ENCODE measurements around the gene OXNAD1.

The OXNAD1 gene

GRCh38 chr3:16247282-16248061 is 17.5 kb upstream of the OXNAD1 start:
- peak; percentile 68 to 69 for DNase-seq (ENCODE audit: low read depth in 2 of 2)

DNA sequence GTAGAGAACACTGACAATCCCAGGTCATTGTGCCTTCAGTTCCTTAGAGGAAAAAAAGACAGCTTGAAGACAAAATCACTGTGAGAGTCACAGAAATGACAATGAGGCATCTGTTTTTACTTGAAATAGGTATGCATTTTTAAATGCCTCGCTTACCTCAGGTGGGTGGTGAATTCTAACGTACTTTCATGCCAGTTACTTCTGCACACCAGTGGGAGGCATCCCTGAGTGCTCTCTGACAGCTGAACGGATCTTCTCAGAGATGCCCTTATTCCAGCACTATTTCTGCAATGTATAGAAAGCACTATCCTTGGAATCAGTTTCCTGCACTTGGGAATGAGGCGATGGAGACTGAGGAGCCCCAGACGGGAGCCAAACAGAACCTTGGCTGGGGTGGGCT is 16.5 kb upstream of the OXNAD1 start:
- DNase-seq (ENCODE audit: low read depth in 2 of 2), result no peak

DNA sequence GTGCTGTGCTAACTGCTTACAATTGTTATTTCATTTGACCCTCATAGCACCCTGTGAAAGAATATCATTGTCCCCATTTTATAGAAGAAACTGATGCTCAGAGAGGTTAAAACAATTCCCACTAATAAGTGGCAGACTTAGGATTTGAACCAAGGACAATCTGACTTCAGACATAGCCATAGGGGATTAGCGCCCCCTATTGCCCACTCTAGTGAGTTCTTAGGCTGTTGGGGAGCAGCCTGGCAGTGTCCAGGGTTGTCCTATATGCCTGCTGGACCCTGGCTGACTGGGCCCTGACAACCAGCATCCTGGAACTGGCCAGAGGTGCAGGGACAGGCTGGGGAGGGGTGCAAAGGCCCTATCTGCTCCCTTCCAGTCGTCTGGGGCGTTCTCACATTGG is 15.7 kb upstream of the OXNAD1 start:
- DNase-seq (ENCODE audit: low read depth in 2 of 2), result no peak

- DNase-seq (ENCODE audit: low read depth in 2 of 2), result no peak
Measured at GRCh38 chr3:16249886-16250285, 15.1 kb upstream of the OXNAD1 start.

GRCh38 chr3:16251316-16252085 is 13.5 kb upstream of the OXNAD1 start:
- no peak for DNase-seq (ENCODE audit: low read depth in 2 of 2)

DNA sequence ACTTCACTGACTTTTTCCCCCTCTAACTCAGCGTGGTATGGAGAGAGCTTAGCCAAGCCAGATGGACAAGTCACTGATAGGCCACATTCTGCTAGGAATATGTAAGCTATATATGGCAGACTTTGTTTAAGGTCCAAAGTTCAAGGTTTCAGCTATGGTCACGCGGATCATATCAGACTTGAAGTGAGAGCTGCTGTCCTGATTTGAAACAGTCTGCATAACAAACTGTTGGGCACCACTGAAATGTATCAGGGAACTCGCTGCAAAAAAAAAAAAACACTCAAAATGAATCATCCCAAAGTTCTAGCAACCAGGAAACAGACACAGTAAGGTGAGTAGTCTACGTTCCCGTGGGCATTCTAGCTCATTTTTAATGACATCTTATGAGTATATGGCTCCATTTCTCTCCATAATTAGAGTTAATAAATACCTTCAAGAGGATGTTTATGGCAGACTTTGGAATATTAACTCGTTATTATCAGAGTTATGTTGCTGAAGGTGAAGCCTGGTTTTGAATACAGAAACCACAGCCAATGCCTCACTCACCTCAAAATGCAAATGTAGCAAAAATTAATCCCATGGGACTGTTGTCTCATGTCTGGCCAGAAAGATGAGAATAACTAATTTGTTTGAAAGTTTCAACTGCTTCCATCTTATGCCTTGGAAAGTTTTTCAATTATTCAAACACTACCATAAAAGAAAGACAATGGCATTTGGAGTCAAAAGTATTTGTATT is 12.6 kb upstream of the OXNAD1 start:
- DNase-seq (ENCODE audit: low read depth in 2 of 2), result no peak

GRCh38 chr3:16252988-16253387 is 12.0 kb upstream of the OXNAD1 start:
- DNase-seq (ENCODE audit: low read depth in 2 of 2), result no peak

DNA sequence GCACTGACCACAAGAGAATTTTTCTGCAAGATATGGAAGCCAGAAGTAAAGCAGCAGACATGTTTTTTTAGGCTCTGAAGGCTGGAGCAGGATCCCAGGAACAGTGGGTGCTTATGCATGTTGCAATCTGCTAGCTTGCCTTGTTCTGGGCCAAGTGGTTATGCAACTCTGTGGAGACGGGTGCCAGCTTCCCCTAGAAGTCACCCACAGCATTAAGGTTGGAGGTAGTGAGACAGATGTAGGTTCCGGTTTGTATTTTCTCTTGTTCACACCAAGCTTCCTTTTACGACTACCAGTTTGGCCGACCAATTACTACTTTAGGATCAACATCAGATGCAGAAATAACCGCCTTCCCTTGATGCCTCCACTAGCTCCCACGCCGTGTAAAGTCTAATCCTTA is 11.4 kb upstream of the OXNAD1 start:
- no peak for DNase-seq (ENCODE audit: low read depth in 2 of 2)

DNA sequence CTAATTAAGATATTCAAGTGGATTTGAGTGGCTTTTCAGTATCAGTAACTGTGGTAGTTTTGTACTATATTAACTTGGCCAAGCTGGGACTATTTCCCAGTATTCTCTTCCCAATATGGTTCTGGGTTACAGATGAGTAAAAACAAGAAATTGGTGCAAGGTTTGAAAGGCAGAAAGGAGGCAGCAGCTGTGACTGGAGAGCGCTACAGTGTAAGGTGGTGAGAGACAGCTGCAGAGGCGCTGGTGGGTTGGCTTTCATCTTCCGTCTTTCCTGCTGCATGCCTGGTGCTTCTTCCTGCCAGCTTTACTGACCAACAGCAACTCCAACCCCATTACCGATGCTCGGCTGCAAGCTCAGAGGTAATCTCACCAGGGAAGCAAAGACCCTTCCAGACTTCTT is 10.1 kb upstream of the OXNAD1 start:
- no peak for DNase-seq (ENCODE audit: low read depth in 2 of 2)

DNA sequence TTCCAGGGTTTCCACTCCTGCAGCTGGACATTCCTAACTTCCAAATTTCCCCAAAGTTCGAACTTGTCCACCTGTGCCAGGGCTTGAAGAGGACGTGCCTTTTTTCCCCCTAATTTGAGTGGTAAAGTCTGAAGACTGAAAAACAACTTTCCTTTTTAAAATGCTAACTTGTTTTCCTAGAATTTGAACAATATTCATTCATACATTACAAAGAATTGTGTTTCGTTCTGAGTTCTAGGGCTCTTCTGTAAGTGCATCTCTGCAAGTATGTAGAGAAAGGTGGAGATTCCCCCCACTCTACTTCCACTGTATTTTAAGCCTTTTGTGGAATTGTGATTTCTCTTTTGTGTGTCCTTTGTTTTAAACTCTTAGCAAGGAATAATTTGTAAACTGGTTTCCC is 9.7 kb upstream of the OXNAD1 start:
- no peak for DNase-seq (ENCODE audit: low read depth in 2 of 2)

DNA sequence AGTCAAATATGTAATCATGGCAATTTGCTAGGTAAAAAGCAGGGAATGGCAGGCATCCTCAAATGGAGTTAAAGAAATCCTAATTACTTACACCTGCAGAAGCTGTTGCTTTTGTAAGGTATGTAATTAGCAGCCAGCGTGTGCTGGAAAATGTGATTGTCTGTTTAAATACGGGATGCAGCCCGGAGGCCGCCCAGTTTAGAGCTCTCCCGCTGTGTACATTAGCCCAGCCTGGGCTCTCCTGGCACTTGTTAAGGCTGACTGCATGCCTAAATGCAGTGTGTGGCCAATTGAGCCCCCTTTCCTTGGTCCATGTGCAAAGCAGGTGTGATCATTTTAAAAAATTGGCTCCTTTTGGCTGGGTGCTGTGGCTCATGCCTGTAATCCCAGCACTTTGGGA is 9.3 kb upstream of the OXNAD1 start:
- no peak for DNase-seq (ENCODE audit: low read depth in 2 of 2)

- DNase-seq (ENCODE audit: low read depth in 2 of 2), result no peak
Measured at GRCh38 chr3:16257309-16257708, 7.7 kb upstream of the OXNAD1 start.

- DNase-seq (ENCODE audit: low read depth in 2 of 2), result no peak
Measured at GRCh38 chr3:16258177-16258576, 6.8 kb upstream of the OXNAD1 start.

DNA sequence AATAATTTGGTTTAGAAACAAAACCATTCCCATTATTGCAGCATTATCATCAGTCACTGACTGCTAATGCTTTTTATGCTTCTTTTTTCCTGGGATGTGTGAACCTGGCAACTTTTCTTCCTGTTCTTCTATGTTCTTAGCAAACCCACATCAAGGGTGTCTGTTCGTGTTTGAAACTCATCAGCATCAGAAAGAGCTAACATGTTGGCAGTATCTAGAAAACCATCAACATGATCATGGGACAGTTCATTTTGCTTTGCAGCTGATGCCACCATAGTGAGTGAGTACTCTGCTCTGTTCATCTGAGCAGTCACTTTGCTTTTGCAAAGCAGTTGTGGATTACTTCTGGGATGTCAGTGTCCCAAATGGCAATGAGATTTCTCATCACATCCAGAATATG is 6.1 kb upstream of the OXNAD1 start:
- DNase-seq (ENCODE audit: low read depth in 2 of 2), result no peak

DNA sequence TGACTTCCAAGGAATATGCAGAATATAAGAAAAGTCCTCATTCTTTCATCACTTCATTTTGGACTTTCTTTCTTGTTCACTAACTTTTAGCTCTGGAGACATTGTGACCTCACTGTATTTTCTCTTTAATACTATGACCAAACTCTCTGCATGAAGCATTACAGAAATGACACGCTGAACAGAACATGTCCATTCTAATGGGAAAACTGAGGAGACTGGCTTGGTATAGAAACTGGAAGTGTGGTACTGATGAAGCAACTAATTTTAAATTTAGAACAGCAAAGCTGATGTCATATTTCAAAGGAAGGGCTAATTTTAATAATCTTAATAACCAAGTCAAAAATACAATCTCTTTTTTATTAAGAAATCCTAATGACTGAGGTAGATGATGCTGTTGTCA is 5.0 kb upstream of the OXNAD1 start:
- no peak for DNase-seq (ENCODE audit: low read depth in 2 of 2)

GRCh38 chr3:16262174-16262573 is 2.8 kb upstream of the OXNAD1 start:
- DNase-seq (ENCODE audit: low read depth in 2 of 2), result no peak

GRCh38 chr3:16264174-16264707 is 771 bp upstream of the OXNAD1 start:
- no peak for DNase-seq (ENCODE audit: low read depth in 2 of 2)

GRCh38 chr3:16265455-16265786 is 409 bp downstream of the OXNAD1 start:
- no peak for DNase-seq (ENCODE audit: low read depth in 2 of 2)

GRCh38 chr3:16266714-16267113 is 1.7 kb downstream of the OXNAD1 start:
- no peak for DNase-seq (ENCODE audit: low read depth in 2 of 2)

- no peak for DNase-seq (ENCODE audit: low read depth in 2 of 2)
Measured at GRCh38 chr3:16270855-16271254, 5.8 kb downstream of the OXNAD1 start.

DNA sequence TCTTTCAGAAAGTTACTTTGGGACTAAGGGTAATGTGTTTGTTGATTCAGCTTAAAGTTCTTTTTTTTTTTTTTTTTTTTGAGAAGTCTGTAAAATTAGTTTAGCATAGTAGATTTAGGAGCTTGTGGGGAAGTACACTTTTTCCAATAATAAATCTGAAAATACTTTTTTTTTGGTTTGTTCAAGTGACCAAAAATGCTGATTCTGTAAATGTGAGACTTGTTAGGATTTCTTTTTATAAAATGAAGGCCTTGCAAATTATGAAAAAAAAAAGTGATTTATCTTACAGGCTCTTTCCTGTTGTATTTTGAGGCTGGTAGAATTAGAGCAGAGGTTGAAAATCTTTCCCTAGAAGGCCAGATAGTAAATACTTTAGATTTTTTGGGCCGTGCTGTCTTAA is 7.6 kb downstream of the OXNAD1 start:
- no peak for DNase-seq (ENCODE audit: low read depth in 2 of 2)

- DNase-seq (ENCODE audit: low read depth in 2 of 2), result no peak
Measured at GRCh38 chr3:16273867-16274266, 8.9 kb downstream of the OXNAD1 start.

DNA sequence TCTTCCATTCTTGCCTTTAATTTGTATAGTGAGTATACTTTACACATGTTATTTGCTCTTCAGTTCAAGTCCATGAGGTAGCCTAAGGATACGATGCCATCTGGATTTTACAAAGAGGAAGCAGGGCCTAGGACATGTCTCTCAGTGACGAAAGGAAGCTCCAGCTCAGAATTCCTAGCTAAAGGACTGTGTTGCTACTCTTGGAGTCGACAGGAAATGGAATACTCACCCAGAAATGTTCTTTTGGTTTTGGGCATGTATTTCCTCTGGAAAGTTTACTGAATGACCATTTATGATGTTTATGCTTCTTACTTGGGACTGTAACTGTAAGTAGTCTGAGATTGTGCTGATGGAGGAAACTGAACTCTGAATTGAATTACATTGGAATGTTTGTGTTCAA is 12.5 kb downstream of the OXNAD1 start:
- no peak for DNase-seq (ENCODE audit: low read depth in 2 of 2)
